Ovary (tissue), 9 donors: ENCODE results near the gene EFHC2. TPM values are rescaled to one million over a fixed set of nuclear protein-coding genes. Genes with fewer than 3 reads are reported as not detected.

ENCODE experiments used
- DNase-seq, 5 donors: peaks; one replicate each; pipeline ENCODE4 v3.0.0-alpha.2; 2019 to 2020
- H3K27ac ChIP-seq, 2 donors: fragments of 200-600 bp; one replicate each; pipeline versions ENCODE4 v1.5.1 to v1.8.0; 2019 to 2022
- H3K27me3 ChIP-seq: fragments of 200-600 bp; one replicate; pipeline ENCODE4 v1.8.0; 2022
- H3K36me3 ChIP-seq: fragments of 200-600 bp; sonication (generic); one replicate; pipeline ENCODE4 v1.5.1; 2019
- H3K4me1 ChIP-seq: one replicate; pipeline ENCODE4 v1.8.1; 2013; ENCODE audit warnings: mild to moderate bottlenecking, moderate library complexity; ENCODE audit not compliant: insufficient read depth
- H3K4me3 ChIP-seq: fragments of 200-600 bp; sonication (generic); one replicate; pipeline ENCODE4 v1.5.1; 2017
- H3K9me3 ChIP-seq, 2 donors: fragments of 200-600 bp in 1 of 2; sonication (generic) in 1 of 2; one replicate each; pipeline versions ENCODE4 v1.5.1 to v1.8.1; 2013 to 2019; ENCODE audit warnings: mild to moderate bottlenecking in 1 of 2, moderate library complexity in 1 of 2
- EP300 ChIP-seq: sonication (generic); formaldehyde crosslinking; IDR thresholded peaks from one replicate; pipeline ENCODE4 v1.6.1; 2017; ENCODE audit warnings: antibody characterized with exemption
- POLR2A ChIP-seq: fragments of 450-650 bp; IDR thresholded peaks from one replicate; pipeline ENCODE4 v1.6.1; 2017; ENCODE audit warnings: antibody characterized with exemption, mild to moderate bottlenecking, moderate library complexity
- WGBS, 3 donors: extraction: QIAGEN DNeasy Blood & Tissue Kit in 1 of 3; methylation state at CpG; one replicate each; pipeline versions ENCODE4 v1.1.5 to v1.1.7; 2013 to 2017; 5-methylcytosine and 5-hydroxymethylcytosine counted together
- intact Hi-C, 4 donors: fragments of 100-400 bp; cut with DNase I; formaldehyde crosslinking; loops; one replicate each; pipeline versions ENCODE4 v1.11.0 to v1.15.1; 2022 to 2023
- polyA plus RNA-seq, 2 donors: library from polyadenylated mRNA; stranded (reverse); fragments of 200-250 nt in 1 of 2; fragments of 350-450 nt in 1 of 2; fragmentation: Illumina TruSeq in 1 of 2; extraction: RNeasy Lipid Tissue Mini Kit (QIAGEN cat#74804) in 1 of 2; gene quantifications; one replicate each; pipeline ENCODE4 v1.2.3, GENCODE V29; 2013 to 2014
- total RNA-seq, 7 donors: library from RNA; depleted of rRNA in 2 of 7; stranded (reverse); fragments of >200 nt in 2 of 7; fragmentation: NEBNext Ultra II Directional in 3 of 7; extraction: Animal tissue kit (Norgen Biotek cat#: 25700) in 3 of 7; gene quantifications; one replicate each; pipeline versions ENCODE4 v1.1.0 to v1.2.4, GENCODE V29; 2016 to 2023
- TF ChIP-seq, protein P1 (sequence below), 3 donors: fragments of 450-650 bp in 2 of 3; fragments of 200-600 bp in 1 of 3; IDR thresholded peaks; one replicate each; pipeline versions ENCODE4 v1.5.1 to v1.8.0; 2016 to 2022; ENCODE audit warnings: antibody characterized with exemption in 3 of 3, mild to moderate bottlenecking in 1 of 3
- donor health status: DM: no; HTN: no; CAD: no; lungs with moderate emphysema.
- donor health status: DM: no; HTN: no; CAD: no.
- donor health status: Bipolar disorder and iron deficiency.
- donor health status: DM: yes; HTN: yes; CAD: no.
- donor health status: DM: no; HTN: no; CAD: no.
- donor health status: DM: yes; HTN: yes; CAD: no.

The EFHC2 gene
- total and polyA plus RNA-seq, 9 donors, result 1.8 to 16.1 (median 2.4) TPM

GRCh38 chrX:44143061-44143602 lies 200.3 kb downstream of the EFHC2 start:
- Histone ChIP-seq H3K27ac (no peak overlapping the region), H3K36me3 (no peaks in the 10 kb centered on the region), H3K9me3 (no peaks in the 10 kb centered on the region), H3K4me3 (no peak overlapping the region), H3K27me3 (no peaks in the 10 kb centered on the region), H3K4me1 (no peaks in the 10 kb centered on the region)
- intact Hi-C loops, result no loop called here
- WGBS, 3 donors, result 94 to 96% (median 94%) methylated on average over 3 of the region's 3 CpGs
- TF ChIP-seq EP300 (no peak), POLR2A (no peak)
- TF ChIP-seq, protein P1, sequence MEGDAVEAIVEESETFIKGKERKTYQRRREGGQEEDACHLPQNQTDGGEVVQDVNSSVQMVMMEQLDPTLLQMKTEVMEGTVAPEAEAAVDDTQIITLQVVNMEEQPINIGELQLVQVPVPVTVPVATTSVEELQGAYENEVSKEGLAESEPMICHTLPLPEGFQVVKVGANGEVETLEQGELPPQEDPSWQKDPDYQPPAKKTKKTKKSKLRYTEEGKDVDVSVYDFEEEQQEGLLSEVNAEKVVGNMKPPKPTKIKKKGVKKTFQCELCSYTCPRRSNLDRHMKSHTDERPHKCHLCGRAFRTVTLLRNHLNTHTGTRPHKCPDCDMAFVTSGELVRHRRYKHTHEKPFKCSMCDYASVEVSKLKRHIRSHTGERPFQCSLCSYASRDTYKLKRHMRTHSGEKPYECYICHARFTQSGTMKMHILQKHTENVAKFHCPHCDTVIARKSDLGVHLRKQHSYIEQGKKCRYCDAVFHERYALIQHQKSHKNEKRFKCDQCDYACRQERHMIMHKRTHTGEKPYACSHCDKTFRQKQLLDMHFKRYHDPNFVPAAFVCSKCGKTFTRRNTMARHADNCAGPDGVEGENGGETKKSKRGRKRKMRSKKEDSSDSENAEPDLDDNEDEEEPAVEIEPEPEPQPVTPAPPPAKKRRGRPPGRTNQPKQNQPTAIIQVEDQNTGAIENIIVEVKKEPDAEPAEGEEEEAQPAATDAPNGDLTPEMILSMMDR (IDR thresholded peaks at IDR 0.05), result no peak
- DNase-seq, result no peak

DNA sequence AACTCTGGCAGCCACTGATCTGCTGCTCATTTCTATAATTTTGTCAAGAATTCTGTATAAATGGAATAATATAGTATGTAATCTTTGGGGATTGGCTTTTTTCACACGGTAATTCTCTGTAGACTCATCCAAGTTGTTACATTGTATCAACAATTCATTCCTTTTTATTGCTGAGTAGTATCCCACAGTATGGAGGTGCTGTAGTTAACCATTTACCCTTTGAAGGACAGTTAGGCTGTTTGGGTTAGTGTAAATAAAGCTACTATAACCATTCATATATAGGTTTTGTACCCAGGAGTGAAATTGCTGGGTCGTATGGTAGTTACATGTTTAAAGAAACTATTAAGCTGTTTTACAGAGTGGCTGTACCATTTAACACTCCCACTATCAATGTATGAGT lies 213.3 kb downstream of the EFHC2 start:
- no peak for DNase-seq
- intact Hi-C loops, result no loop called here
- H3K4me1 ChIP-seq, result no peaks in the 10 kb centered on the region
- WGBS, 3 donors, result 71 to 83% (median 83%) methylated on average over 2 of the region's 2 CpGs
- no peaks in the 10 kb centered on the region for H3K9me3 ChIP-seq
- H3K4me3 ChIP-seq, result no peak overlapping the region
- no peaks in the 10 kb centered on the region for H3K27me3 ChIP-seq
- H3K27ac ChIP-seq, result no peak overlapping the region
- H3K36me3 ChIP-seq, result no peaks in the 10 kb centered on the region
- TF ChIP-seq, protein P1 (IDR thresholded peaks at IDR 0.05), result no peak
- TF ChIP-seq POLR2A, result no peak
- no peak for TF ChIP-seq EP300

DNA sequence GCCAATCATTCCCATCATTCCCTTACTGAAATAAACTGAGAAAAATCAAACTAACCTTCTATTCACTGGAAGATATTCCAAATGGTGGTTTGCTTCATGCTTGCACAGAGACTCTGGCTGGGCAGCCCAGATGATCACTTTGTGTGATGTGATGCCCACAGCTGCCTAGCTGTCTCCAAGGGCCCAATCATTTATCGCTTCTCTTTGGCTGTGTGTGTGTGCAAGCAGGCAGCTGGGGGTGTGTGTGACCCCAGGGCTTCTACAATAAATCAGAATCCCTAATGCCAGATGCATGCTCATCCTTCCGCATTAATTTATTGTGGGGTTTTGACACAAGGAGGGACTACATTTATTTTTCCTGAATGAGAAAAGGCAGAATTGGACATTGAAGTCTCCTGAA lies 230.1 kb downstream of the EFHC2 start:
- intact Hi-C loops, result no loop called here
- WGBS, 3 donors, result 77 to 91% (median 88%) methylated on average over 2 of the region's 2 CpGs
- no peak for DNase-seq

DNA sequence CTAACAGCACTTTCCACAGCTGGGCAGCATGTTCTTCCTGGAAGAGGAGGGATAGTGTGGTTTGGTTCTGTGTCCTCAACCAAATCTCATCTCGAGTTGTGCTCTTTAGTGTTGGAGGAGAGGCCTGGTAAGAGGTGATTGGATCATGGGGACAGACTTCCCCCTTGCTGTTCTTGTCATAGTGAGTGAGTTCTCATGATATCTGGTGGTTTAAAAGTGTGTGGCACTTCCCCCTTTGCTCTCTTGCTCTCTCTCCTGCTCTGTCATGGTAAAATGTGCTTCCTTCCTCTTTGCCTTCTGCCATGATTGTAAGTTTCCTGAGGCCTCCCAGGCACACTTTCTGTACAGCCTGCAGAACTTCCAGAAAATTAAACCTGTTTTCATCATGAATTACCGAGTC lies 236.6 kb downstream of the EFHC2 start:
- WGBS, 3 donors, result 48 to 57% (median 57%) methylated on average over 2 of the region's 2 CpGs

More for the DNA sequence above, 230.1 kb downstream of the EFHC2 start:
- H3K4me1 ChIP-seq, result no peaks in the 10 kb centered on the region
- H3K9me3 ChIP-seq, result no peaks in the 10 kb centered on the region
- TF ChIP-seq EP300, result no peak
- TF ChIP-seq POLR2A, result no peak
- TF ChIP-seq, protein P1 (IDR thresholded peaks at IDR 0.05), result no peak
- H3K27ac ChIP-seq, result no peak overlapping the region
- no peak overlapping the region for H3K4me3 ChIP-seq
- H3K36me3 ChIP-seq, result no peaks in the 10 kb centered on the region
- no peaks in the 10 kb centered on the region for H3K27me3 ChIP-seq

More for the DNA sequence above, 236.6 kb downstream of the EFHC2 start:
- Histone ChIP-seq H3K36me3 (no peaks in the 10 kb centered on the region), H3K4me1 (no peaks in the 10 kb centered on the region), H3K27me3 (no peaks in the 10 kb centered on the region), H3K27ac (no peak overlapping the region), H3K9me3 (no peaks in the 10 kb centered on the region), H3K4me3 (no peak overlapping the region)
- TF ChIP-seq, protein P1 (IDR thresholded peaks at IDR 0.05), result no peak
- TF ChIP-seq POLR2A, result no peak
- TF ChIP-seq EP300, result no peak
- intact Hi-C loops, result no loop called here
- DNase-seq, result no peak
